GM12874 (cell line): Measurements from ENCODE around the gene WDFY2.

ENCODE experiments used
- TF ChIP-seq, protein P1 (sequence below): IDR thresholded peaks from 2 replicates; pipeline ENCODE4 v1.5.1; 2011; ENCODE audit warnings: low read depth, mild to moderate bottlenecking, control low read depth, low read length, moderate library complexity; ENCODE audit not compliant: insufficient read depth

WDFY2 gene

DNA sequence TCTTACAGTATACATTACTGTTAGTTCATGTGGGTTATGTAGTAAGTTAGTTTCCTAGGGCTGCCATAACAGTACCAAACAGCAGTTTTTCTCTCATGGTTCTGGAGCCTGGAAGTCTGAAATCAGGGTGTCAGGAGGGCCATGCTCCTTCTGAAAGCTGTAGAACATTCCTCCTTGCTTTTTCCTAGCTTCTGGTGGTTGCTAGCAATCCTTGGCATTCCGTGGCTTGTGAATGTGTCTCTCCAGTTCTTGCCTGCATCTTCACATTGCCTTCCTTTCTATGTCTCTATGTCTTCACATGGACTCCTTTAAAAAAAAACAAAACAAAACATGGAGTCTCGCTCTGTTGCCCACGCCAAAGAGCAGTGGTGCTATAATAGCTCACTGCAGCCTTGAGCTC is 95.4 kb downstream of the WDFY2 start:
- TF ChIP-seq, protein P1, sequence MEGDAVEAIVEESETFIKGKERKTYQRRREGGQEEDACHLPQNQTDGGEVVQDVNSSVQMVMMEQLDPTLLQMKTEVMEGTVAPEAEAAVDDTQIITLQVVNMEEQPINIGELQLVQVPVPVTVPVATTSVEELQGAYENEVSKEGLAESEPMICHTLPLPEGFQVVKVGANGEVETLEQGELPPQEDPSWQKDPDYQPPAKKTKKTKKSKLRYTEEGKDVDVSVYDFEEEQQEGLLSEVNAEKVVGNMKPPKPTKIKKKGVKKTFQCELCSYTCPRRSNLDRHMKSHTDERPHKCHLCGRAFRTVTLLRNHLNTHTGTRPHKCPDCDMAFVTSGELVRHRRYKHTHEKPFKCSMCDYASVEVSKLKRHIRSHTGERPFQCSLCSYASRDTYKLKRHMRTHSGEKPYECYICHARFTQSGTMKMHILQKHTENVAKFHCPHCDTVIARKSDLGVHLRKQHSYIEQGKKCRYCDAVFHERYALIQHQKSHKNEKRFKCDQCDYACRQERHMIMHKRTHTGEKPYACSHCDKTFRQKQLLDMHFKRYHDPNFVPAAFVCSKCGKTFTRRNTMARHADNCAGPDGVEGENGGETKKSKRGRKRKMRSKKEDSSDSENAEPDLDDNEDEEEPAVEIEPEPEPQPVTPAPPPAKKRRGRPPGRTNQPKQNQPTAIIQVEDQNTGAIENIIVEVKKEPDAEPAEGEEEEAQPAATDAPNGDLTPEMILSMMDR = no peak

DNA sequence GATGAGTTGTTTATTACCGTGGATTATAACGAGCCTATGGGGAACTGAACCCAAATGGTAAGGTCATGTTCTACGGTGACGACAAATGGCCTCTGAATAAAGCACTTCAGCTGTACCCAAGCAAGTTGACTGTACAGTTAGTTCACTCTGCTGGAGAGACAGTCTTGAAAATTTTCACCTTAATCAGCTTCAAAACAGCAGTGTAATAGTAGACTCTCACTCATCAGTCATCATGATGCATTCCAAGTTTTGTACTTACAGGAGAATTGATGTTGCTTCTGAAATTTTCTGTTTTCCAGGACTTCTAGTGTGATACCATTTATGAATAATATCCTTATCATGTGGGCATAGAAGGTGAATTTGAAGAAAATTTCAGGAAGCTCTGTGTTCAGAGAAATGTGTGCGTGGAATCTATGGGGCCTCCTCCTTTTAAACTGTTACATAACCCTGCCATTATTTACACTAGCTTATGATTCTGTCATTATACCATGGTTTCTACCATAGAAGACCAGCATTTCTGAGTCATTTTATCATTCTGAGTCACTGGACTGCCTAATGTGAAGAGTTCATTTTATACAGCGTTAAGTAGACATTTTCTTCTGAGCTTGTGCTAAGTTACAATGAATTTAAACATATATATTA is 96.9 kb downstream of the WDFY2 start:
- TF ChIP-seq, protein P1 = no peak

DNA sequence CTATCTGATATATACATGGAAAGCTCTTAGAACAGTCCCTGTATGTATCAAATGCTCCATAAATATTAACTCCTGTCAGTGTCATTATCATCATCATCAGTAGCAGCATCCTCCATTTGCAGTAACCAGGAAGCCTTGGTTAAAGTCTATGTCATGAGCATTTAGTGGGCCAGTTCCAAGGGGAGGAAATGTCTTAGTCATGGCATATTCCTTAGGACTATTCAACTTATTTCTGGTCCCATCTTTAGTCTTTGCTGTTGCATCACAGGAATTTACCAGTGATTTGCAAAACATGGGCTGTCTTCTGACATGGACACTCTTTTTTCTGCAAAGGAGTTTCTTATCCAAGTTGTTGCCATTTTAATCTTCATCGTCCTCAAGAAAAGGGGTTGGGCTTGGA is 98.4 kb downstream of the WDFY2 start:
- TF ChIP-seq, protein P1 = no peak

DNA sequence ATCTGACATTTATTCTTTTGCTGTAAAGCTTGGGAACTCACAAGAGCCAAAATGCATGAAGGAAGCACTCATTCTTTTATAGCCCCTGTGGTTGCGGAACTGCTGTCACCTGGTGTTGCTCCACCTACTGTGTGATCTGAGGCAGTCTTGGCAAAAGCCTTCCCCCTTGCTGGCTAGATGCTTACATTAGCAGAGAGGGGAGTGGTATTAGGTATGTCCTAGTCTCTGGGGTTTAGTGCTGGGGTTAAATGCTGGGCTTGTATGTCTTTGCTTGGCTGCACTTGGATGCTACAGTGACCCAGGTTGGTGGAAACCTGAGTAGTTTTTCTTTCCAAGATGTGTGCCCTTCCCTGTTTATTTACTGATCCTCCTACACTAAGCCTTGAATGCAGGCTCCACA is 99.3 kb downstream of the WDFY2 start:
- TF ChIP-seq, protein P1 = no peak

DNA sequence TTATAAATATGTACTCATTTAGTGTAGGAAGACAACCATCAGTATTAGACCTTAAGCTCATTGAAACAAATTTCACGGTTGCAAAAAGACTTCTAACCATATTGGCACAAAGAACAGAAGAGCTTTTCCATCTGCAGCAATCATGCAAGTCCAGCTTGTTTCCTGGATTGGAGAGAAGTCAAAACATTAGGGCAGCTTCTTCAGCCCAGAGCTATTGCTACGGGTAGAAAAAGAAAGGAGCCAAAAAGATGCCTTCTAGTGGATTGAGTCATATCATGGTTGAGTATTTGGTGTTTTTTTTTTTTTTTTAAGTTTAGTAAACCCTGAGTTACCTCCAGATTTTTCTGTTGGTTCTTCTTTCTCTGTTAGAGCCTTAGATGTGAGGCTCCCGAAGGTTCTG is 99.8 kb downstream of the WDFY2 start:
- TF ChIP-seq, protein P1 = no peak

DNA sequence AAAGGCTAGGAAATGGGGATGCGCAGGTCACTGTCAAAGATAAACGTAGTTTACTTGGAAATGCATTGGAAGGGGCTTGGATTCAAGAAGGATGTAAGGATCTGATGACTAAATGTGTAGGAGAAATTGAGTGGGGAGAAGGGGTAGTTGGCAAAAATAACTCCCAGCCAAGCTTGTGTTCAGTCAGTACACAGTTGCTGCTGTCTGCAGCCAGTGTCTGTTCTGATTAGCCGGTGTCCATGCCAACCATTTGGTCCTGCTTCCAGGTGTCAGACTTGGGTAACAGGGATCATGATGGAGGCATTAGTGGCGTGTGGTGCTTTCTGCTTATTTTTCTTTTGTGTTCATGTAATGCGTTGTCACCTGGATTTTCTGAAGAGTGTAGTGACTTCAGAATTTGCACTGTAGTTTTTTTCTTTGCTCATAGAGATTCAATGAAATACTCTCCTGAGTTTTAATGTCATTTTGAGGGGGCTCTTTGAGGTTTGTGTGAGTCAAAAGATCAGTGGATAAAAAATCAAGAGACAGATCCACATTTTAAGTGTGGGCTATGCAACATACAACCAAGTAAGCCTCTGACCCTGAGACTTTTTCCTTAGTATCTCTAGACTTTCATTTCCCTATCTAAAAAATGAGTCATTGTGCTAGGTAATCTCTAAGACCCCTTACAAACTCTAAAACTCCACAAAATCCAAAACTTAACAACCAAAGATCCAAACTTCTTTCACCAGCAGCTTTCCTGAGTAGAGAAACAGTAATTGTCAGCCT is 103.9 kb downstream of the WDFY2 start:
- TF ChIP-seq, protein P1 = no peak

DNA sequence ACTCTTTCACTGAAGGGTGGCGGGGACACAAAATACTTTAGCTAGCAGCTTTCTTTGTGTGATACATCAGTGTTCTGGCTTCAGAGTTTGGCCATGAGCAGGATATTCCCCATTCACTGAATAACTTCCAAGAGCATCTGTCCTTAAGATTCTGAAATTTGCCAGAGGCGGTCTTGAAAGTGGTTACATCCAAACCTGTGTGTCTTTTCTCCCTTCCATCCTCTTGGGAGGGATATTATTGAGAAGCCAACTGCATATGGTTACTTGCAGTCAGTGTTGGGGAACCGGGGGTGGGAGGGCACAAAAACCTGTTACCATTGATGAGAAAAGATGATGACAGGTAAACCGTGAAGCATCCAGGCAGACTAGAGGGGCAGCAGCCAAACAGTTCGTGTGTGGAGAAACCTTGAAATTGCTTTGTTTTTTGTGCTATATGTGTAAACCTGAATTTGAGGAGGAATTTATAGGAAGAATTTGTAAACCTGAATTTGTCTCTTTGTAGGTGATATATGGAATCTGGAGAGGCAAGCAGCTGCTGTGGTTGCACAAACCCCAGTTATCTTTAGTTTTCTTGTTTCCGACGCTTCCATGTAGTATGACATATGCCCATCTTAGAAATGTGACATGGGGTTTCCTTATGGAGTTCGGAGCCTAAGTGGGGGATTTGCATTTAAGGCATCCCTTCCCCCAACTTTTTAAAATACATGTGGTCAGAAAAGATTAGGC is 104.8 kb downstream of the WDFY2 start:
- TF ChIP-seq, protein P1 = no peak
